ENCODE measurements around the gene DLX1.
"Not testable (repeated sequence)": the region's sequence is repeated elsewhere in the genome, so short reads cannot be mapped to it uniquely, and the experiment has no call there.

The DLX1 gene

GRCh38 chr2:172063446-172063845 is 21.9 kb upstream of the DLX1 start:
- DNase-seq (ENCODE audit: low read depth, low spot score), result no peak

DNA sequence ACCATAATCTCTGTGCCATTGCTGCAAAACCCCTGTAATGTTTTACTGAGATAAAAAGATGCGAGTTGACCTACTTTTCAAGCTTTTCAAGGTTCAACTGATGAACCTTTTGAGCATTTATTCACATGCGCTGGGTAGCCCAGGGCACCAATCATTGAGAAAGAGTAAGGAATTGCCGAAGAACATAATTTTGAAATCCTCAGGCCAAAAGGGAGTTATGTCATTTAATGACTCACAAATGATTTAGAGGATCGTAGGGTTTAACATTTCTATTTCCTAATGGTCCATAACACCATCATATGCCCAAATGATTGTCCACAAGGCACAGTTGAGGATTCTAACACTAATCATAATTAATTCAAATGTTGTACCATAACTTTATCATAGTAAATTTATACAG is 20.2 kb upstream of the DLX1 start:
- DNase-seq (ENCODE audit: low read depth, low spot score), result no peak

GRCh38 chr2:172066394-172066886 is 18.9 kb upstream of the DLX1 start:
- no peak for DNase-seq (ENCODE audit: low read depth, low spot score)

GRCh38 chr2:172067905-172068304 is 17.4 kb upstream of the DLX1 start:
- DNase-seq (ENCODE audit: low read depth, low spot score), result not testable (repeated sequence)

DNA sequence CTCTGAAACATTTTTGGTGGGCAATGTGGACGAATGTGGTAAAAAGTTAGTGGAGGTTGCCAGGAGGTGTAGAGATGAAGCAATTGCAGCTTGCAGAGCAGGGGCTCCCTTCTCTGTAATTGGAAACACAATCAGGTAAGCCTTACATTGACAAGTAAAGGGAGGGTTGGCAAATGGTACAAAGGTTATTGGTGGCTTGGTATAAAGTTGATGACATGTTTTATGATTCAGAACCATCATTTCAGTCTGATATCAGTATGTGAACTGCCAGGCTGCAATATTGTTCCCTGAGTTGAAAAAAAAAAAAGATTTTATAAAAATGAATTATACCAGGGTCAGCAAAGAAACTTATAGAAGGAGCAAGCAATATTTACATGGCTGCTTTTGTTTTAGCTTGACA is 14.4 kb upstream of the DLX1 start:
- DNase-seq (ENCODE audit: low read depth, low spot score), result no peak

- DNase-seq (ENCODE audit: low read depth, low spot score), result no peak
These were observed 13.0 kb upstream of the DLX1 start for GRCh38 chr2:172072303-172072702.

DNA sequence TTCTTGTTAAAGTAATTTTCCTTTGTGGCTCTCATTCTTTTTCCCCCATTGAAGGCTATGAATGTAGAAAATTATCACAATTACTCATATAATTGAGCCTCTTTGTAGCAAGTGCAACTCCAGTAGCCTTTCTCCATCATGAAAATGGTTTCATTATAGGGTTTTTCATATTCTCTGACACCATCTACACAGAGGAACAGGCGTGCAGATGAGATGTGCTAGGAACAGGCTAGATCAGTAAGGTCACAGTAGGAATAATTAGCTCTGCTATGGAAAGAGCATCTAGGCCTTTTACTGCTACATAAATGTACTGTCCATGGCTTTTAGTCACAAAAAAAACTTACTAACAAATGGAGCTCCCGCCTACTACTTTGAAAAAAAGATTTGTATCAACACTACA is 12.6 kb upstream of the DLX1 start:
- DNase-seq (ENCODE audit: low read depth, low spot score), result no peak

- DNase-seq (ENCODE audit: low read depth, low spot score), result no peak
These were observed 11.8 kb upstream of the DLX1 start for GRCh38 chr2:172073518-172073917.

DNA sequence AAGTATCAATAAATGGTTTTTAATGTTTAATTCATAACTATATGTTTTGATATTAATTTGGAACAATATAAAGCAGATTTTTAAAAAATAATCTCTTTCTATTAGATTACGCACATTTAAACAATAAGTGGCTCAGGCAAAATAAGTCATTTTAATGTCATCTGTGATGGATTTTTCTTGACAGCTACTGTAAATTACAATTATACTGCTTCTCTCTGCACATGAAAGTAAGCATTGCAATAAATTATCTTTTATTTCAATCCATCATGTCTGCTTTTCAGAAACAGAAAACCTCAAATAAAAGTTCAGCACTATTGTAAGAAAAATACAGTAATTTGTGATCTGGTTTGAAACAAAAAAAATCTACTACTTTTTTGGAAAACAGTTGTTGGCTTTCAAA is 11.1 kb upstream of the DLX1 start:
- no peak for DNase-seq (ENCODE audit: low read depth, low spot score)

- DNase-seq (ENCODE audit: low read depth, low spot score), result no peak
These were observed 5.9 kb upstream of the DLX1 start for GRCh38 chr2:172079416-172079815.

GRCh38 chr2:172079838-172080640 is 5.3 kb upstream of the DLX1 start:
- DNase-seq (ENCODE audit: low read depth, low spot score), result no peak

- DNase-seq (ENCODE audit: low read depth, low spot score), result no peak
These were observed 4.6 kb upstream of the DLX1 start for GRCh38 chr2:172080641-172081220.

- no peak for DNase-seq (ENCODE audit: low read depth, low spot score)
These were observed 3.9 kb upstream of the DLX1 start for GRCh38 chr2:172081221-172082022.

DNA sequence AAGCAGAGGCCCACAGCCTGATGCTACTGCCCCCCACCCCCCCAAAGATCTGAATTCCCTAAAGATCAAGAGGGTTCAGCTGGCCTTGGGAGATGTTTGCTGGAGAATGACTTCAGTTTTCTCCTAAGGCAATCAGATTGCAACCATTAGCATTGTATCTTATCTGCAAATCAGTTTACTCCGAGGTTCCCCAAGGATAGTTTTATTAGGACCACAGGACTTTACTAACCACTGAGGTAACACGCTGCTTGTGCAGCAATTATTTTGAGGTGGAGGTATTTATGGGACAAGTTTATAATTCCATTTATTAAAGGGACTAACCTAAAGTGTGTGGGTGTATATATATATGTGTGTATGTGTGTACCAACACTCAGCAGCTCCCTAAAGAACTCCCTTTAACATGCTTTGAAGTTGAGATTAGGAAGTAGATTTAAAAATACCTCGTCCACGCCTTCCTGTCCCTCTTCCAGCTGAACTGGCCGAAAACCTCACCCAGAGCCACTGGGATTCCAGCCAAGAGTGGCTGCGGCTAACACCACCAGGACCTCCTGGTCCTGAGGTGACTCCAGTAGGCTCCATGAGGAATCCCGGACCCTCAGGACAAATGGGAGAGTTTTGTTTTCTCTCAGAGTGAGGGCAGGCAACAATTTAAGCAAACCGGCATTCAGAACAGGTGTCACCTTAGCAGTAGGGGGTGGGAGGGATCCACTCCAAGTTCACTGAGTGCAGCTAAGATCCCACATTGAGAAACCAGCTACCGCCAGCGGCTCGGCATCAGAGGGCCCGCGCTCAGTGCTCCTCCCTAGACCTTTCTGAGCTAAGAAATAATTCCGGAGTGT is 3.0 kb upstream of the DLX1 start:
- DNase-seq (ENCODE audit: low read depth, low spot score), result no peak

DNA sequence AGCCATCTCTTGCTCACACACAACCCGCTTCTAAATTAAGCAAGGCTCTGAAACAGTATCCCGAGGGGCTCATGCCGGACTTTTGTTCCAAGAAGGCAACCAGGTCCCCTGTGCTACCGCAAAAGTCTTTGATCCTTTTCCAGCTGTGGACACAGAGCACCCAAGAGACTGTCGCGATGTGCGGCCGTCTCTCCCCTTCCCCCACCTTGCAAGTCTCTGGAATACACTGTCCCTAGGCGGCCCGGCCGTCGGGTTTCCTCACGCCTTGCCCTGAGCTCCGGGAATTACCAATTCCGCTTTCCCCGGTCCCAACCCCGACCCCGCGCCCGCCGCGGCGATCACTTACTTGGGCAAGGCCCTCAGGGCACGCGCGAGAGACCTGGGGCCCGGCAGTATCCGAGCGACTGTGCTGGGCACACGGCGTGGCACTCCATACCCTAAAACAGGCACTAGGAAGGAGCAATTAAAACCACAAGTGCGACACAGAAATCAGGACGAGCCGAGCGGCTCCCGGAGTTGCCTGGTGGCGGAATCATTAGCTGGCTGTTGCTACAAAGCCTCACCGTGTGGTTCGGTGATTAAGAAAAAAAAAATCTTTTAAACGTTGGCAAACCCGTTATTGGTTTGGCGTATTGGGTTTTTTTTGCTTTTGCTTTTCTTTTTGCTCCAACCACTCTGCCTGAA is 2.2 kb upstream of the DLX1 start:
- DNase-seq (ENCODE audit: low read depth, low spot score), result no peak

DNA sequence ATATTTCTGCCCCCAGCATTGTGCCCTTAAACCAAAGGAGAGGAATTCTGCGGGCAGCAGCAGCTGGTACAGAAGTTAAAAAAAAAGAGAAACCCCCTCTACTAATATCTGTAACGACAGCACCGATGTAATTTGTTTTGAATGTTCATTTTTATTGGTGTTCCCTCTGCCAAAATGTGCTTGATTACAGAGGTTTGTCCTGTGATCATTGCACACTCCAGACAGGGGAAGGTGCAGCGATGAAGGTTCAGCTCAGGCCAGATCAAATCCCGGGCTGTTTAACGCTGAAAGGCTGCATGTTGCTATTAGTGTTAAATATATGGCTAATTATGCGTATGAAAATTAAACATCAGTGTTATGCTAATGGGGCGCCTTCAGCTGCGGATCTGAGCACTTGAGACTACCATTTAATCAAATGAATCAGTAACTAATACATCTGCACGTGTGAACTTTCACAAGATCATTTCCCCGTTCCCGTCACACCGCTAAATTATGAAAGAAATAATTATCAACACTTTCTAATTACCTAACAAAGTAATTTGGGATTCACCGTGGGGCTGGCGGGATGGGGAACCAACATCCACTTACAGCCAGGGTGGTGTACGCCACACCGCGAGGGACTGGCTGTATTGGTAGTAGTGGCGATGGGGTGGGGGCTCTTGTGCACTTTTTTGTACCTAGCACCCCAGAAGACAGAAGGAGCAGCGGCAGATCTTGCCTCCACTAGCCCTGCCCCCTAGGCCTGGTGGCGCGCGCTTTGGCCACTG is 1.5 kb upstream of the DLX1 start:
- no peak for DNase-seq (ENCODE audit: low read depth, low spot score)

DNA sequence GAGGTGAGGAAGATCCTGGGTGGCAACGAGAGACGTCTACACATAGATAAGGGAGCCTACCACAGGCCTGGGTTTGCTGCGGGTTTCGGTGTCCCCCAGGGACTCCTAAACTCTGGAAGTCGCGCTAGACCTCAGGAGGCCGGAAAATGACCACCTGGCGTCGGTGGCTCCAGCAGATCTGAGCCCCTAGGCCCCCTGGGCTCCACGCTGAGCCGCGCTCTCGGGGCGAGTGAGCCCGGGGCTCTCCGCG is 987 bp upstream of the DLX1 start:
- no peak for DNase-seq (ENCODE audit: low read depth, low spot score)

DNA sequence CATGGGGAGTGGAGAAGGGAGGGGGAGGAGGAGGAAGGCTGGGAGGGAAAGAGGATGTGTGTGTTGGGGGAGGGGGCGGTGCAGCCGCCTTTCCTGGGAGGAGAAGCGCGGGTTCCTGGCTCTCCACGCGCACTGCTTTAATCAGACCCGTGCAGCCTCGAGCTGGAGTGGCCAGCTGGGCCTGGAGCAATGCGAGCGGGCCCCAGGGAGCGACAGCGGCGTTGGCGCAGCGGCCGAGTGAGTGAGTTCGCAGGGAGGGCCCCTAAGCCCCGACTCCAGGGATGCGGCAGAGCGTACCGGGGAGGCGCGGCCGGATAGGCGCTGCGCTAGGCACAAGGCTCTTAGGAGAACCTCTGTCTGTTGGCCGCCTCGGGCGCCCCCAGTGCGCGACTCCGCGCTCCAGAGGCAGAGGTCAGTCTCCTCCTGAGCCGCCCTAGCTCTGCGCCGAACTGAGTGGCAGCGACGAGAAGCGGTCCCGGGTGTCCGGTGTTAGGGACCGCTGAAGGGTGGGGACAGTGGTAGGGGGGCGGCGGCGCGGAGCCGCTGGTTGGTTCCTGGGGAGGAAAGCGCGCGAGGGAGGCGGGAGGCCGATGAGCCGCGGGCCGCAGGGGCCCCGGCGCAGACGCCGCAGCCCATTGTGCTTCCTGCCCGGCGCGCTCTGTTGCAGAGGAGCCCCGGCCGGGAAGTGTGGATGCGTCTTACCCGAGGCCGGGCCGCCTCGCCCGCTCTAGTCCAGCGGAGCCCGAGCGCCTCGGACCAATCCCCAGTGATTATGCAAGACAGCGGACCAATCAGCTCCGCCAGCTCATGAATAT is 455 bp upstream of the DLX1 start:
- no peak for DNase-seq (ENCODE audit: low read depth, low spot score)

All from activated CD4-positive, CD25-positive, alpha-beta regulatory T cell treated with anti-CD3 and anti-CD28 coated beads, Interleukin-2, amount 50 U/mL, for 16 hours (primary cell).